Measurements from ENCODE around the gene CD9. TPM values are rescaled to one million over a fixed set of nuclear protein-coding genes. Genes with fewer than 3 reads are reported as not detected.

Gene CD9
- total and polyA plus RNA-seq, 2 donors (not counting 3 experiments of a cell fraction or from before 2014, with no cell fraction given): 379 to 1,225 TPM

DNA sequence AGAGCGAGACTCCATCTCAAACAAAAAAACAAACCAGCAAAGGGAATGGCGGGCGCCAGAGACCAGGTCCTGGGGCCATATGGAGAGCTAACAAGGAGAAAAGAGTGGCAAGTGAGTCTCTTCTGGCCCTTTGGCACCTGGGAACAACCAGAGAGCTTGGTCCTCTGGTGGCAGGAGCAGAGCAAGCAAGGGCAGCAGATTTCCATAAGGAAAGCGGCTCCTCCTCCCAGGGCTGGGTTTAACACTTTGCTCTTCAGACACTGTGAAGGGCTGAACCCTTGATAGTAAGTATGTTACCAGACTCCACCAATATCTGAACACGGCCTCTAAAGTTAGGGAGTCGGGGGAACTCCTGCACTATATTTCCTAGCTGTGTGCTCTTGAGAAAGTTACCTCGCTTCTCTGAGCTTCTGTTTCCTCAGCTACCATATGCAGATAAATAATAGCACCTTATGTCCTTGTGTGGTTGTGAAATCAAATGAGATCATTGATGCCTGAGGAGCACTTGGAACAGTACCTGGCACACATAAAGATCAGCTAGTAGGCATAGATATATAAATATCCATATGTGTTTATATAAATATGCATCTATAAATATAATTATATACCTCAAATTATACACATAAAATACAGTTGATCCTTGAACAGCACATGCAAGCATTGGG is 76.9 kb downstream of the CD9 start:
- FAIRE-seq: peak; percentile 43

More for the DNA sequence above, 76.9 kb downstream of the CD9 start:
- Histone ChIP-seq H3K27me3 (ENCODE audit: control insufficient read depth in 2 of 2, insufficient read depth in 2 of 2, low read length in 2 of 2) (no peaks in the 10 kb centered on the region), H3K36me3 (ENCODE audit: control insufficient read depth in 2 of 2, extremely low read depth in 1 of 2, insufficient read depth in 2 of 2, low read length in 2 of 2) (no peaks in the 10 kb centered on the region), H3K9me1 (replicated peaks; ENCODE audit: control insufficient read depth, extremely low read depth, insufficient read depth, low read length) (no peaks in the 10 kb centered on the region), H3K4me1 (ENCODE audit: control insufficient read depth, extremely low read depth, insufficient read depth, low read length) (peaks cover 43% of the 10 kb centered on the region), H3K4me2 (ENCODE audit: insufficient read depth, low read length) (no peak overlapping the region), H3K9me3 (replicated peaks; ENCODE audit: control insufficient read depth, insufficient read depth, low read length) (no peaks in the 10 kb centered on the region), H2AFZ (ENCODE audit: low read depth, low read length) (no peak overlapping the region), H4K20me1 (replicated peaks; ENCODE audit: control insufficient read depth, extremely low read depth, insufficient read depth, low read length) (no peaks in the 10 kb centered on the region), H3K79me2 (ENCODE audit: control insufficient read depth, insufficient read depth, low read length) (no peaks in the 10 kb centered on the region), H3K4me3 (replicated peaks in 1 of 3; ENCODE audit: insufficient read depth in 1 of 3, low read depth in 1 of 3, low read length in 3 of 3) (no peak overlapping the region), H3K27ac (ENCODE audit: insufficient read depth, low read depth, low read length) (no peak overlapping the region), H3K9ac (replicated peaks; ENCODE audit: extremely low read depth, insufficient read depth, low read length) (no peak overlapping the region)
- POLR2A ChIA-PET: interaction anchor here (0.7 kb wide), 1 partner anchor 164 kb away, joined by 3 read pairs; no protein-coding TSS in a partner anchor
- CTCF ChIA-PET: interaction anchor here (0.6 to 8.2 kb wide), 10 partner anchors 10 to 184 kb away, joined by 3 to 146 read pairs (median 4); partner anchors contain the start of gene CD9
- intact Hi-C loops (cut with micrococcal nuclease): loop anchor here (5.0 kb wide), 1 partner anchor 45 kb away; no protein-coding TSS in a partner anchor
- TF ChIP-seq FOS (IDR thresholded peaks at IDR 0.05; ENCODE audit: borderline replicate concordance, insufficient read depth, low read length): no peak
- TF ChIP-seq, protein P1, sequence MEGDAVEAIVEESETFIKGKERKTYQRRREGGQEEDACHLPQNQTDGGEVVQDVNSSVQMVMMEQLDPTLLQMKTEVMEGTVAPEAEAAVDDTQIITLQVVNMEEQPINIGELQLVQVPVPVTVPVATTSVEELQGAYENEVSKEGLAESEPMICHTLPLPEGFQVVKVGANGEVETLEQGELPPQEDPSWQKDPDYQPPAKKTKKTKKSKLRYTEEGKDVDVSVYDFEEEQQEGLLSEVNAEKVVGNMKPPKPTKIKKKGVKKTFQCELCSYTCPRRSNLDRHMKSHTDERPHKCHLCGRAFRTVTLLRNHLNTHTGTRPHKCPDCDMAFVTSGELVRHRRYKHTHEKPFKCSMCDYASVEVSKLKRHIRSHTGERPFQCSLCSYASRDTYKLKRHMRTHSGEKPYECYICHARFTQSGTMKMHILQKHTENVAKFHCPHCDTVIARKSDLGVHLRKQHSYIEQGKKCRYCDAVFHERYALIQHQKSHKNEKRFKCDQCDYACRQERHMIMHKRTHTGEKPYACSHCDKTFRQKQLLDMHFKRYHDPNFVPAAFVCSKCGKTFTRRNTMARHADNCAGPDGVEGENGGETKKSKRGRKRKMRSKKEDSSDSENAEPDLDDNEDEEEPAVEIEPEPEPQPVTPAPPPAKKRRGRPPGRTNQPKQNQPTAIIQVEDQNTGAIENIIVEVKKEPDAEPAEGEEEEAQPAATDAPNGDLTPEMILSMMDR (IDR thresholded peaks at IDR 0.05; ENCODE audit: extremely low read depth in 1 of 2, insufficient read depth in 1 of 2, low read depth in 1 of 2, low read length in 2 of 2): peak; percentile 15 to 42
- dilution Hi-C loops (cut with MboI; ENCODE audit: extremely low pct_ligation_motif_present, low sequenced_read_pairs): no loop called here
- DNase-seq (ENCODE audit: low read depth, low spot score): peak; percentile 46
- no TSS peak for BruUV-seq (replicated peaks)
